AG08396 (cell line): ENCODE results near the gene C2orf68.
"Not testable (repeated sequence)": the region's sequence is repeated elsewhere in the genome, so short reads cannot be mapped to it uniquely, and the experiment has no call there.

Experiments
- DNase-seq: peaks from one replicate; pipeline ENCODE4 v3.0.0; 2012; ENCODE audit warnings: low spot score, mixed read lengths

C2orf68 gene

GRCh38 chr2:85628658-85629057 is 16.8 kb upstream of the C2orf68 start:
- no peak for DNase-seq

- DNase-seq: no peak
Measured at GRCh38 chr2:85623991-85624390, 12.1 kb upstream of the C2orf68 start.

- no peak for DNase-seq
Measured at GRCh38 chr2:85621338-85621737, 9.5 kb upstream of the C2orf68 start.

GRCh38 chr2:85619617-85620016 is 7.8 kb upstream of the C2orf68 start:
- DNase-seq: no peak

- not testable (repeated sequence) for DNase-seq
Measured at GRCh38 chr2:85617723-85618122, 5.9 kb upstream of the C2orf68 start.

GRCh38 chr2:85615413-85615728 is 3.5 kb upstream of the C2orf68 start:
- DNase-seq: no peak

GRCh38 chr2:85614757-85615156 is 2.9 kb upstream of the C2orf68 start:
- not testable (repeated sequence) for DNase-seq

- DNase-seq: no peak
Measured at GRCh38 chr2:85613717-85614515, 2.0 kb upstream of the C2orf68 start.

GRCh38 chr2:85611217-85611704 is 605 bp downstream of the C2orf68 start:
- no peak for DNase-seq

GRCh38 chr2:85607268-85608215 is 4.3 kb downstream of the C2orf68 start:
- DNase-seq: no peak

- no peak for DNase-seq
Measured at GRCh38 chr2:85606116-85606455, 5.8 kb downstream of the C2orf68 start.

- DNase-seq: peak; percentile 82
Measured at GRCh38 chr2:85605406-85606115, 6.3 kb downstream of the C2orf68 start.

- DNase-seq: no peak
Measured at GRCh38 chr2:85604568-85605339, 7.1 kb downstream of the C2orf68 start.

GRCh38 chr2:85604133-85604444 is 7.8 kb downstream of the C2orf68 start:
- not testable (repeated sequence) for DNase-seq

- peak; percentile 93 for DNase-seq
Measured at GRCh38 chr2:85602476-85603234, 9.2 kb downstream of the C2orf68 start, which contains the start of gene TMEM150A. Gene TMEM150A, minus strand, starts transcription at chr2:85602698. Its CDS starts 750 bp downstream, at chr2:85601948.

- DNase-seq: peak; percentile 62
Measured at GRCh38 chr2:85601771-85602475, 9.9 kb downstream of the C2orf68 start.

GRCh38 chr2:85600951-85601770 is 10.7 kb downstream of the C2orf68 start:
- DNase-seq: no peak

- no peak for DNase-seq
Measured at GRCh38 chr2:85600235-85600575, 11.7 kb downstream of the C2orf68 start.

GRCh38 chr2:85599468-85600234 is 12.2 kb downstream of the C2orf68 start:
- no peak for DNase-seq
